GM19351 (cell line): Measurements from ENCODE around the gene KDM4B.
"Not testable (repeated sequence)": the region's sequence is repeated elsewhere in the genome, so short reads cannot be mapped to it uniquely, and the experiment has no call there.

ENCODE experiments used
- ATAC-seq: cut with Tn5 transposase; IDR thresholded peaks from one replicate; pipeline ENCODE4 v1.9.1; 2021; ENCODE audit warnings: mild to moderate bottlenecking, moderate library complexity; ENCODE audit not compliant: unreplicated experiment

The KDM4B gene

GRCh38 chr19:4967738-4968461 lies 1.0 kb upstream of the KDM4B start:
- no peak for ATAC-seq

- ATAC-seq = peak; percentile 4
These were observed 419 bp downstream of the KDM4B start for GRCh38 chr19:4969292-4969771.

GRCh38 chr19:4969772-4970531 lies 1.0 kb downstream of the KDM4B start:
- no peak for ATAC-seq

DNA sequence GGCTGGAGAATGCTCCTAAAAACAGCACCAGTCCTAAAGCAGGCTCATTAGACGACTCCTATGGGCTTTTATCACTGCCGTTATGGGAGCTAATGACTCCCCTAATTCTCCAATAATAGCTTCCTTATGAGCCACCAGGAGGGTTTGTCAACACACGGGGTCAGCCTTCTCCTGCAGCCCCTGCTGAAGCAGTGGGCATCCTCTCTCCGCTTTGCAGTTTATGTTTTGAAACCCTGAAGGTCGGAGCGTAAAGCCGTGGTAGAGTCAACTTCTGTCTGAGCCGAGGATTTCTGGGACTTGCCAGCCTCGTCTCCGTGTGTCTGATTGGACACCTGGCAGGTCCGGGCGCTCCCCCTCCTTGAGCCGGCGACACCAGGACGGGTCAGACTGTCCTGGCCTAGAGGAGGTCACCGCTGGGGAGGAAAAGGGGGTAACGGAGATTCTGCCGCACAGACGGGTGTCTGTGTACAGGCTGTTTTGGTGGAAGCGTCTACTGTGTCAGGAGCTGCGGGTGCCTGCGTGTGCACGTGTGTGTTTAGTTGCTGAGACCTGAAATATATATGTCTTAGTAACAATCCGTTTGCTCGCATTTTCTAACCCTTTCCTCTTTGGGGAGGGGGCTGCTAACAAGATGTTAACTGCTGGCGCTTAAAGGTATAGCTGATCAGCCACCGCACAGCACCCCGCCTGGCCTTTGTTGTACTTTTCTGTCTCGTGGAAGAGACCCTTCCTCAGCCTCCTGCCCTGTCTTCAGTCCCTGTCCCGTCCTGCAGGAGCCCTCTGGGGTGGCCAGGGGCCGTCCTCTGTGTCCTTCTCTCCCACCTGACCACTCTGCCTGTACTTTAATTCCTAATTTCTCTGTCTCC lies 1.9 kb downstream of the KDM4B start:
- no peak for ATAC-seq

GRCh38 chr19:4971424-4971793 lies 2.5 kb downstream of the KDM4B start:
- no peak for ATAC-seq

- ATAC-seq = no peak
These were observed 3.0 kb downstream of the KDM4B start for GRCh38 chr19:4971816-4972495.

GRCh38 chr19:4972509-4973230 lies 3.8 kb downstream of the KDM4B start:
- no peak for ATAC-seq

DNA sequence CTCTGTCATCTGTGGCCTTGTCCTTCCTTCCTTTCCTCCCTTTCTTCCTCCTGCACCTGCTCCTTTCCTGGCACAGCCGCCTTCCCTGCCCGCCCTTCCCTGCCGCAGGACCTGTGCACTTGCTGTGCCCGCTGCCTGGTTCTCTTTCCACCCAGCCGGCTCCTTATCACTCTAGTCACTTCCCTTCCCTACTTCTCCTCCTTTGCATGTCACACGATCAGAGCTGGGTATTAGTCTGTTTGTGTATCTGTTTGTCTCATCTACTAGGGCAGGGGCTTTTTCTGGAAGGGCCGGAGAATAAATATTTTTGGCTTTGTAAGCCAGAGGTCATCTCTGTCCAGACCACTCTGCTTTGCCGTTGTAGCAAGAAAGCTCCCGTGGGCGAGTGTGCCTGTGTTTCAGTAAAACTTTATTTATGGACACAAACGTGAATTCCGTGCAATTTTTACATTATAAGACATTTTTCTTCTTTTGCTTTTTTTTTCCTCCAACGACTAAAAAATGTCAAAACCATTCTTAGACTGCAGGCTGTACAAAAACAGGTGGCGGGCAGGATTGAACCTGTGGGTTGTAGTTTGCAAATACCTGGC lies 6.1 kb downstream of the KDM4B start:
- ATAC-seq = no peak

DNA sequence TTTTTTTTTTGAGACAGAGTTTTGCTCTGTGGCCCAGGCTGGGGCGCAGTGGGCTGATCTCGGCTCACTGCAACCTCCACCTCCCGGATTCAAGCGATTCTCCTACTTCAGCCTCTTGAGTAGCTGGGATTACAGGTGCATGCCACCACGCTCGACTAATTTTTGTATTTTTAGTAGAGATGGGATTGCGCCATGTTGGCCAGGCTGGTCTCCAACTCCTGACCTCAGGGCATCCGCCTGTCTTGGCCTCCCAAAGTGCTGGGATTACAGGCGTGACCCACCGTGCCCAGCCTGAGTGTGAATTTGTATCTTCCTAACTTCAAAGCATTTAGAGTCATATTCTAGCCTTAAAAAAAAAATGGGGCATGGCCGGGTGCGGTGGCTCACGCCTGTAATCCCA lies 6.7 kb downstream of the KDM4B start:
- ATAC-seq = not testable (repeated sequence)

DNA sequence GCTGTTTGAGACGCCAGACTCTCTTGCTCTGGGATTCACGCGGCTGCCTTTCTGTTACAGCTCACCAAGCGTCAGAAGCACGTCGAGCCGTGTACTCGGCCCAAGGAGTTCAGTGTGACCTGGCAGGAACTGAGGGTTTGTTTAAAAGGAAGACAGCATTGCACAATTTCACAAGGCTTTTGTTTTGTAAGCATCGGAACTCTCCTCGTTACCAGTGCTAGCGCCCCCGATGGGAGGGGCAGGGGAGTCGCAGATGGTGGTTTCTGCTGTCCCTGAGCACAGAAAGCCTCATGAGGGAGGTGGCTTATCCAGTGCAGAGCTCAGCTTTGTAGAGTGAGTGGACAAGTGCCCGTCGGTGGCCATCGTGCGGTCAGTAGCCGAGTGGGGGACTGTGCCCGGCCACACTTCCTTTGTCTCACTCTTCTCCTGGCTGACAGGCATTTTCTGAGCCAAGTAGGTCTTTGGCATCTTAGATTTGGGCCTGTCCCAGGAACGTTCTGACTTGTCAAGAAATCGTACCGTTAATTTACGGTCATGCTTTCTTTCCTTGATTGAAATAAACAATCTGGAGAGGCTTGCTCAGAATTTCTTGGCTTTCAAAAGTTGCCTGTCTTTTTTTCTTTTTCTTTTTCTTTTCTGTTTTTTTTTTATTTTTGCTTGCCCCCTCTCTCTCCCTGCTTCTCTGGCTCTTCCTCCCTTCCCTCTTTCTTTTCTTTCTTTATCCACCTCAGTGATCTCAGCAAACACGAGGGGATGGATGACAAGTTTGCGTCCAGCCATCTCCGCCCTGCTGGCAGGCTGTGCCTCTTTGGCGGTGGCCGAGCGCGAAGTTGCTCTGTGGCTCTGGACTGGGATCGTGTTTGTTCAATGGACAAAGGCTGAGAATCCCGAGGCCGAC lies 7.7 kb downstream of the KDM4B start:
- no peak for ATAC-seq

DNA sequence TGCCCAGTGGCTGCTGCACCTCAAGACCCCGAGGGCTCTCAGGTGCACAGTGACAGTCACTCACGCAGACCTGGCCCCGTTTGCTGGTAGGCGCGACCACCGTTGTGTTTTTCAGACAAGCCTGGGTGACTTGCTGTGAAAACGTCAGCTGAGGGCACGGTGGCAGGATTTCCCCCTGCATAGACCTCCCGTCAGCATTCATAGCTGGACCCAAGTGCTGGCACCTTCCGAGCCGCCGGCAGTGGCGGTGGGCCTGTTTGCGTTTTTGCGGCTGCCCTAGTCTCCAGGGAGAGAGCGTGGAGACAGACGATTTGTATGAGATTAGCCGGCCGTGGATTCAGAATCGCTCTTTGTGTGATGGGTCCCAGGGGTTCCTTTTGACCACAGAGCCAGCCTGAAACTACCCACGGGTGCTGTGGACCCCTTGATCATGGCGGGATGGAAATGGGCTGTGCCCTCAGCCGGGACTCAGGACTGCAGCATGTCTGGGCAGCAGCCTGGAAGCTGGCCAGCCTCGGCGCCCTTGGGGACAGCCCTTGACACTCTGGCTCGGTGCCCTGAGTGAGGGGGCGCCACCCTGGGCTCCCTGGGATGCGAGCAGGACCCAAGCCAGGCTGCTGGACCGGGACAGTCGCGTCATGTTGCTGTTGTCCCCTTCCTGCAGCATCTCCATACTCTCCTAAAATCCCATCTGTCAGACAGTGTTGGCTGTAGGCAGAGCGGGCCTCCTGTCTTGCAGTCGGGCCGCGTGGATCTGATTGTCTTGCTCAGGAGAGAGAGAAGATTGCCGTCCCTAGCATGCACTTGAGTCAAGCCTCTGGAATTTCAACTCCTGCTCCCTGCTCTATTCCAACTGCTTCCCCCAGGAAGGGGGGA lies 8.6 kb downstream of the KDM4B start:
- no peak for ATAC-seq

GRCh38 chr19:4979211-4979807 lies 10.4 kb downstream of the KDM4B start:
- no peak for ATAC-seq

DNA sequence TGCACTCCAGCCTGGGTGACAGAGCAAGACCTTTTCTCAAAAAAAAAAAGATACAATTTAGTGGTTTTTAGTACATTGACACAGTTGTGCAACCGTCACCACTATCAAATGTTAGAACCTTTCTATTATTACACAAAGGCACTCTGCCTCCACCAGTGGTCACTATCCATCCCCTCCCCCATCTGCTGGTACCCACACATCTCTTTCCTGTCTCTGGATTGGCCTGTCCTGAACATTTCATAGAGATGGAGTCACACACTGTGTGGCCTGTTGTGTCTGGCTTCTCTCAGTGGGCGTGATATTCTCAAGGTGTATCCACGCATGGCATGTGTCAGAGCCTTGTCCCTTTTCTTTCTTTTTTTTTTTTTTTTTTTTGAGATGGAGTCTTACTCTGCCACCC lies 11.2 kb downstream of the KDM4B start:
- no peak for ATAC-seq

GRCh38 chr19:4980838-4981680 lies 12.1 kb downstream of the KDM4B start:
- ATAC-seq = no peak

DNA sequence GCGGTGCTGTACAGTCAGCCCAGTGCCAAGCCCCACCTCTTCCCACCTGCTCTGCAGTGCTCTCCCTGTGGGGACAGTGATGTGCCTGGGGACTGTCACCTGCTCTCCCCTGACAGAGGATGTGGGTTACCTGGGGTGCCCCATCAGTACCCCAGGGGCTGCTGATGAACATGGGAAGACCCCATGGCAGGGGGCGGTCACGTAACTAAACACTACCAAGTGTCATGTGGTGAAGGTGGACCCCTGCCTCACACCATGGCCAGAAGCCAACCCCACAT lies 12.7 kb downstream of the KDM4B start:
- no peak for ATAC-seq

DNA sequence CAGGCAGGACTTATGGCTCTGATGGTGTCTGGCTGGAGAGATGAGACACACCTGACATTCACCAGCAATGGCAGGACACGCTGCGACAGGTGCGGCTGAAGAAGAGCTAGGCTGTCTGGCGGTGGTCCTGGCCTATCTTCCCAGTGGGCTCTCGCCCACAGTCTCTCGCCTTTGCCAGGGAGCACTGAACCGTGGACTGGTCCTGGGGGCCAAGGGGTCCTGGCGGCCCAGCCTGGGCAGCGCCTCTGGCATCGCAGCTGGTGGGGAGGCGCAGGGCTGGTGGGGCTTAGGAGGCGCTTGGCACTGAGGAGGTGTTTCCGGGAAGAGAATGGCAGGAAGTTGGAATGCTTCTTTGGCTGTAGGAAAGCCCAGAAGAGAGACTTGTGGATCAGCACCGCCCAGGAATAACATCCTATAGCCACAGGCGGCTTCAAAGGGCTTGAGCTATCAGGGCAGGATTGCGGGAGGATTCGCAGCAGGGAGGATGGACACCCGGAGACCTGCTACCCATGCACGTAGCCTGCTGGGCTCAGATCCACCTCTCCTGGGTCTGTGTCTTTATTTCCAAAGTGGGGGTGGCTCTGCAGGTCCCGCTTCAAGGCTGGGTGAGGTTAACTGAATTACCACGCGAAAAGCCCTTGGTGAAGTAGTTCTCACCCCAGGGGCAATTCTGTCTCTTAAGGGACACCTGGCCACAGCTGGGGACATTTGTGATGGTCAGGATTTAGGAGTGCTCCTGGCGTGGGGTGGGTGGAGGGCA lies 14.6 kb downstream of the KDM4B start:
- no peak for ATAC-seq
